Measurements from ENCODE around the gene HIGD1C. TPM values are rescaled to one million over a fixed set of nuclear protein-coding genes. Genes with fewer than 3 reads are reported as not detected.

The HIGD1C gene
- total RNA-seq, 4 donors from 2014 or later: not detected

GRCh38 chr12:50986966-50987737 lies 34.8 kb downstream of the HIGD1C start:
- WGBS, 2 donors (ENCODE audit: low coverage in 1 of 2): 28 to 34% methylated on average over 4 to 8 of the region's 8 CpGs
- Histone ChIP-seq H3K4me3 (no peak overlapping the region), H3K9me3 (no peaks in the 10 kb centered on the region), H3K27ac (peak overlapping the region; percentile 54 to 72 (median 68)), H3K4me1 (peaks cover 13 to 31% (median 17%) of the 10 kb centered on the region in 4 donors), H3K27me3 (no peaks in the 10 kb centered on the region), H3K36me3 (peaks cover 0 to 14% (median 6%) of the 10 kb centered on the region in 4 donors)
- in situ Hi-C loops (cut with MboI; ENCODE audit: low pct_ligation_motif_present in 1 of 4, low pct_unique_long_range_greater_than_20kb in 1 of 4, low sequenced_read_pairs in 3 of 4) (loop anchor here in 1 of 4 donors (10.0 kb wide), 1 partner anchor 162 kb away; no protein-coding TSS in a partner anchor), intact Hi-C loops (cut with DNase I; ENCODE audit: low total_unique reads) (loop anchor here (2.0 to 10.0 kb wide), 2 partner anchors 62 to 162 kb away; a partner anchor contains a TSS)
- DNase-seq: peak; percentile 63
- no peak for TF ChIP-seq POLR2A (IDR thresholded peaks at IDR 0.05)
- peak in 1 of 3 donors; percentile 13 for TF ChIP-seq POLR2AphosphoS5 (IDR thresholded peaks at IDR 0.05)
- peak; percentile 45 to 56 (median 50) for TF ChIP-seq CTCF (IDR thresholded peaks at IDR 0.05)

GRCh38 chr12:50988051-50988450 lies 35.7 kb downstream of the HIGD1C start:
- WGBS, 2 donors (ENCODE audit: low coverage in 1 of 2): 62 to 70% methylated on average over 2 to 5 of the region's 5 CpGs
- Histone ChIP-seq H3K9me3 (no peaks in the 10 kb centered on the region), H3K4me3 (no peak overlapping the region), H3K27me3 (no peaks in the 10 kb centered on the region), H3K27ac (no peak overlapping the region), H3K36me3 (peaks cover 0 to 21% (median 7%) of the 10 kb centered on the region in 4 donors), H3K4me1 (peaks cover 13 to 30% (median 17%) of the 10 kb centered on the region in 4 donors)
- DNase-seq: no peak
- TF ChIP-seq POLR2AphosphoS5 (IDR thresholded peaks at IDR 0.05) (no peak), CTCF (IDR thresholded peaks at IDR 0.05) (no peak), POLR2A (IDR thresholded peaks at IDR 0.05) (no peak), EP300 (IDR thresholded peaks at IDR 0.05; ENCODE audit: low read depth) (no peak)
- intact Hi-C loops (cut with DNase I; ENCODE audit: low total_unique reads): loop anchor here (10.0 kb wide), 1 partner anchor 63 kb away; a partner anchor contains a TSS
- in situ Hi-C loops (cut with MboI; ENCODE audit: low pct_ligation_motif_present in 1 of 4, low pct_unique_long_range_greater_than_20kb in 1 of 4, low sequenced_read_pairs in 3 of 4): loop anchor here in 1 of 4 donors (10.0 kb wide), 1 partner anchor 163 kb away; no protein-coding TSS in a partner anchor

- Histone ChIP-seq H3K9me3 (no peaks in the 10 kb centered on the region), H3K27me3 (no peaks in the 10 kb centered on the region), H3K36me3 (peaks cover 0 to 21% (median 7%) of the 10 kb centered on the region in 4 donors), H3K4me3 (no peak overlapping the region), H3K27ac (no peak overlapping the region), H3K4me1 (peaks cover 13 to 30% (median 17%) of the 10 kb centered on the region in 4 donors)
- DNase-seq: no peak
- intact Hi-C loops (cut with DNase I; ENCODE audit: low total_unique reads) (loop anchor here (10.0 kb wide), 1 partner anchor 64 kb away; a partner anchor contains a TSS), in situ Hi-C loops (cut with MboI; ENCODE audit: low pct_ligation_motif_present in 1 of 4, low pct_unique_long_range_greater_than_20kb in 1 of 4, low sequenced_read_pairs in 3 of 4) (loop anchor here in 1 of 4 donors (10.0 kb wide), 1 partner anchor 164 kb away; no protein-coding TSS in a partner anchor)
- 88 to 92% methylated on average over 4 to 5 of the region's 5 CpGs for WGBS, 2 donors (ENCODE audit: low coverage in 1 of 2)
- TF ChIP-seq POLR2AphosphoS5 (IDR thresholded peaks at IDR 0.05): no peak
- no peak for TF ChIP-seq POLR2A (IDR thresholded peaks at IDR 0.05)
- no peak for TF ChIP-seq CTCF (IDR thresholded peaks at IDR 0.05)
- no peak for TF ChIP-seq EP300 (IDR thresholded peaks at IDR 0.05; ENCODE audit: low read depth)
Observed at GRCh38 chr12:50988871-50989270, 36.5 kb downstream of the HIGD1C start.

GRCh38 chr12:50990147-50990727 lies 37.9 kb downstream of the HIGD1C start:
- no peak for DNase-seq
- Histone ChIP-seq H3K27ac (no peak overlapping the region), H3K27me3 (no peaks in the 10 kb centered on the region), H3K9me3 (no peaks in the 10 kb centered on the region), H3K4me1 (peaks cover 5 to 25% (median 11%) of the 10 kb centered on the region in 4 donors), H3K4me3 (no peak overlapping the region), H3K36me3 (peaks cover 0 to 29% (median 8%) of the 10 kb centered on the region in 4 donors)
- in situ Hi-C loops (cut with MboI; ENCODE audit: low pct_ligation_motif_present in 1 of 4, low pct_unique_long_range_greater_than_20kb in 1 of 4, low sequenced_read_pairs in 3 of 4) (loop anchor here in 2 of 4 donors (10.0 kb wide), 1 partner anchor 165 kb away; no protein-coding TSS in a partner anchor), intact Hi-C loops (cut with DNase I; ENCODE audit: low total_unique reads) (no loop called here)
- 93 to 98% methylated on average over 4 of the region's 4 CpGs for WGBS, 2 donors (ENCODE audit: low coverage in 1 of 2)
- TF ChIP-seq EP300 (IDR thresholded peaks at IDR 0.05; ENCODE audit: low read depth) (no peak), POLR2A (IDR thresholded peaks at IDR 0.05) (no peak), CTCF (IDR thresholded peaks at IDR 0.05) (no peak), POLR2AphosphoS5 (IDR thresholded peaks at IDR 0.05) (no peak)

All from transverse colon (tissue), 4 donors.